NCI-H1436 treated with DMSO at 0.1 percent for 48 hours (cell line): ENCODE measurements around the gene MAPRE2.

Experiments used
- DNase-seq: peaks from one replicate; lab custom pipeline; 2025; lab: John Stamatoyannopoulos, UW

MAPRE2 gene

GRCh38 chr18:35062408-35062807 lies 21.2 kb downstream of the MAPRE2 start:
- DNase-seq, result no peak

DNA sequence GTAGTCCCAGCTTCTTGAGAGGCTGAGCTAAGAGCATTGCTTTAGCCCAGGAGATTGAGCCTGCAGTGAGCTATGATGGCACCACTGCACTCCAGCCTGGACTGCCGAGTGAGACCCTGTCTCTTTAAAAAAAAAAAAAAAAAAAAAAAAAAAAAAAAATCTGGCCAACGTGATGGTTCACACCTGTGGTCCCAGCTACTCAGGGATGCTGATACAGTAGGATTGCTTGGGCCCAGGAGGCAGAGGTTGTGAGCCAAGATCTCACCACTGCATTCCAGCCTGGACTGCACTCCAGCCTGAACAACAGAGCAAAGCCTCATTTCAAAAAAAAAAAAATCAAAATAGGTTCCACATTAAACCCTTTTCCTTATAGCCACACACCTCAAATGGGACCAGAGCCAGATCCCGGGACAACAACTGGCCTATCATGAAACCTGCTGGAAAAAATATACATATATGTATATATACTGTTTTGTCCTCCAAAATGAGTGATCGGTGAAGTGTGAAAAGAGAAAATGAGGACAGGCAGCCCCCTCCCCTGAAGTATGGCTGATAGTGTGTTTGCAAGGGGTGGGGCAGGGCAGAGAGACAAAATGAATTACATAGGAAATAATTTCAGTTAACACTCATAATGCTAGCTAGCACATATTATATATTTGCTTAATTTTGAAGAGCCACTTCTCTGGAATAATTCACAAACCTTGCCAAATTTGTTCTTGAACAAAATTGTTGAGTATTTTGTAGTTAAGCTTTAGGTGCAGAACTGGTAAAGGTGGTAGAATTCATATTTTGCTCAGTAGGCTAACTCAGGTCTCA lies 22.9 kb downstream of the MAPRE2 start:
- no peak for DNase-seq

GRCh38 chr18:35067454-35067853 lies 26.2 kb downstream of the MAPRE2 start:
- no peak for DNase-seq

DNA sequence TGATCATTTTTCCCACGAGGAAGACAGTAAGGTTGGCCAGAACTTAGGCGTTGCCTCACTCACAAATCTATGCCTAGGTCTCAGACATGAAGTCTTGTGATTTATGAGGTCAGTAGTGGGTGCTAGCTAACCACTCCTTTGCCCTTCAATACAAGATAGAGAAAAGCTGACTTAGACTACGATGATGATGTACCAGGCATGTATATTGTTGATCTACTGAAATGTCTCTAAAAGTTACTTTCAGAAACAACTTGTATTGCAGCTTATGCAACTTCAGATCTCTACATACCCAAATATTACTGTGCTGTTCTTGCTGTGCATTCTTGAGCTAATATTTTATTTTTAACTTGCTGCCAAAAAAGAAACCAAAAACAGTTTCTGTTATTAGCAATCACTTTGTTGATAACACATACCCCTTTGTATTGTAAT lies 30.6 kb downstream of the MAPRE2 start:
- no peak for DNase-seq

GRCh38 chr18:35072616-35073015 lies 31.4 kb downstream of the MAPRE2 start:
- DNase-seq, result no peak

GRCh38 chr18:35073186-35074105 lies 32.2 kb downstream of the MAPRE2 start:
- no peak for DNase-seq

DNA sequence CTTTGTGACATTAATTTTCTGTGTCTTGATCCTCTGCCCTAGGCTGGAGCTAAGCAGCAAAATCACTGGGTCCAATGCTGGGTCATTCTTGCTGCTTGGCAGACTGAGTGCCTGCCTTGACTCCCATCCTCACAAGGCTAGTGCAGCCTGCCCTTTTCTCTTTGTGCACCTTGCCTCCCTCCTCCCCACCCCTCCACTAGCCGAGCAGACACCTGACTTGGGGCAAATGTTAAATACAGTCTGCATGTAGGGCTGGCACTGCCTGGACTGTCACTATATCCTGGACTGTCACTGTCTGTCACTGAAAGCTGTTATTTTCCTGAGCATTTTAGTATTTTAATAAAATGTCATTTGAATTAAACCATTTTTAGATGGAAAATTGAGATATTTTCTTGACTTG lies 33.4 kb downstream of the MAPRE2 start:
- DNase-seq, result no peak

DNA sequence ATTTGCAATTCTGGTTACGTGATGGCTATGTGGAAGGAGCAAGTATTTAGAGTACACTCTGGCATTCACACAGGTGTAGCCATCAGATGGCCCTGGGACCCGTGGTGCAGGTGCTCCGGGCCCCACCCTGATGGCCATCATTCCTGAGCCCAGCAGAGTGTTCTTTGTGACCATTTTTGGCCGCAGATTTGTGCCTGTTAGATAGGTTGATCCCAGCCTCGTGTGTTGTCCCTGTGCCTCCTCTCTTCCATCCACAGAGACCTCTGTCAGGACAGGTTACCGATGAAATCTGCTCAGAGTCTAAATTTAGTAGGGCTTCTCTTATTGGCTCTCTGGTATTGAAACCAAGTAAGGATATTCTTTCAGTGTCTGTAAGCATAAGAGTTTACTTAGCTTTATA lies 33.9 kb downstream of the MAPRE2 start:
- DNase-seq, result no peak

DNA sequence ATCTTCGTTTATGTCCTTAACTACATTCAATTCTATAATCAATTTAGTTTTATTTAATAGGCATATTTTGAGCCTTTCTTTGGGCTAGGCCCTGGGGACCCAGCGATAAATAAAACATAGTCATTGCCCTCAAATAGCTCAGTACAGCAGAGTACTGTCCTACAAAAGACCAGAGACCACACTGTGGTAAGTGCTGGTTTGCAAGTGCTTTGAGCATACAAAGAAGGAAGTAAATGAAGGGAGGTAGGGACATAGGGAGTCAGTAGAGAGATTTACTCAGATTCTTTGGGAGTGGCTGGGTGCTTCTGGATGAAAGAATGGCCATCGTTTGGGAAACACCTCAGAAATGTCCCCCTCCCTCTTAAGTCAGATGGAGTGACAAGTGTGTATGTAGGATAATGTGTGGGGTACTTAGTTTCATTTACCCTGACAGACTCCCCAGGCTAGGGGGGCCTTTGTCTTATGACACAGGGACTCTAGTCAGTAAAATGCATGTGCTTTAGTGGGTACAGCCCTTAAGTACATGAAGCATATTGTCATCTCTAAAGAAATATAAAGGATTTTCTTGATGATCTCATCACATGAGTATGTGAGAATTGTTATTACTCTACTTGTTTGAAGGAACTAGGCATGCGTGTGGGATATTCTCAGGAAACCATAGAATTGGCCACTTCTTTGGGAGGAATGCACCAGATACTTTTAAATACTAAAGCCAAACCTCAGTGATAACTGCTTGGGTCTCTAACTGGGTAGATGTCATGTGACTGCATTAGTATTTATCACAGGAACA lies 35.1 kb downstream of the MAPRE2 start:
- DNase-seq, result no peak

DNA sequence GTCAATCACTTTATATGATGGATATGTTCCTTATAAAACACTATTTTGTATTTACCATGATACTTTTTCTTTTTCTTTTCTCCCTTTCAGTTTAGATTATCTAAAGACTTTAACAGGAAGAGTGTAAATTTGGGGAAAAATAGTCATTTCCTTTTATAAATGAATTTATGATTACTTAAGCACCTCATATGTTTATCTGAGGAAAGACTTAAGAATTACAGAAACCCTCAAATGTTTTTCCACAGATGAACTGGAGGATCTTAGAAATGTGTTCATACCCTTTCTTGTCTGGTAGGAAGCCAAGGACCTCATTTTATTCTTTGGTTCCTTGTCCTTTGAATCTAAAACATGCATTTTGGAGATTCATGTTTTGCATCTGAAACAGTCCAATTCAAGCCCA lies 36.7 kb downstream of the MAPRE2 start:
- DNase-seq, result no peak

GRCh38 chr18:35080058-35080457 lies 38.8 kb downstream of the MAPRE2 start:
- DNase-seq, result no peak

GRCh38 chr18:35083174-35083712 lies 42.0 kb downstream of the MAPRE2 start:
- DNase-seq, result no peak

DNA sequence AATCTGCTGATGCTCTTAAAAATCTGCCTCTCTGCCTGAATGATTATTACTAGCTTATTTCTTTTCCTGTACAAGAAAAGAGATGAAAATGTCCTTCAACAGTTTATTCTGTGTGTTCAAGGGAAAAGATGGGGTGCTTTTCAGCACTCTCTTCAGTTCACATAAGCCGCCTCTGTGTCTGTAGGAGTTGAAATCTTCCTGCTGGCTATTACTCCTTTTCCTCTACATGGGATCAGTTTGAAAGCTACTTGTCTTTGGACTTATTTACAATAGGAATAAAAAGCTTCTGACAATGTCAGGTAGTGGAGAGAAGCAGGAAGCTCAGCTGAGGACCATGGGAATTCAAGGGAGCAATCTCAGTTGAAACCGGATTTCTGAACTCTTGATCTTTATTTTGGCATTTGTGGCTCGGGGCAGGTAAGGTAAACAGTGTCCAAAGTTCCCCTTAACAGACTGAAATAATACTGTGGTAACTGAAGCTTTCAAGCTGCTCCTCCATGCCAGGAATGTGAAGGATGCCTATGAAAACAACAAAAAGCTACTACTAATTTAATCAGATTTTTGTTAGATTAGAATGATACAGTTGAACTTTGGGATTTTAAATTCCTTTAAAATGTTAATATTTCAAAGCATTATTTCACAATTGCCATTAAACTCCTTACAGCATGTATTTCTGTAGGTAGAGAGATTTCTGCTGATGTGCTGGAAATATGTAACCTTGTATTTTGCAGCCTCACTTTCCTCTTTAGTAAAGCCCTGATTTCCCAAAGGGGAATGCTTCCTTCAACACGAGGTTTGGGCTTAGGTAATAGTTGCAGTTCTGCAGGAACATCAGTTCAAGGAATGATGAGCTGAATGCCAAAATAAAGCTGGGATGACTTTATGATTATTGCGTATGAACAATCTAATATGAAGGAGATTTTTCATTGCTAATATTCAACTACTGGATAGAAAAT lies 43.6 kb downstream of the MAPRE2 start:
- DNase-seq, result no peak

DNA sequence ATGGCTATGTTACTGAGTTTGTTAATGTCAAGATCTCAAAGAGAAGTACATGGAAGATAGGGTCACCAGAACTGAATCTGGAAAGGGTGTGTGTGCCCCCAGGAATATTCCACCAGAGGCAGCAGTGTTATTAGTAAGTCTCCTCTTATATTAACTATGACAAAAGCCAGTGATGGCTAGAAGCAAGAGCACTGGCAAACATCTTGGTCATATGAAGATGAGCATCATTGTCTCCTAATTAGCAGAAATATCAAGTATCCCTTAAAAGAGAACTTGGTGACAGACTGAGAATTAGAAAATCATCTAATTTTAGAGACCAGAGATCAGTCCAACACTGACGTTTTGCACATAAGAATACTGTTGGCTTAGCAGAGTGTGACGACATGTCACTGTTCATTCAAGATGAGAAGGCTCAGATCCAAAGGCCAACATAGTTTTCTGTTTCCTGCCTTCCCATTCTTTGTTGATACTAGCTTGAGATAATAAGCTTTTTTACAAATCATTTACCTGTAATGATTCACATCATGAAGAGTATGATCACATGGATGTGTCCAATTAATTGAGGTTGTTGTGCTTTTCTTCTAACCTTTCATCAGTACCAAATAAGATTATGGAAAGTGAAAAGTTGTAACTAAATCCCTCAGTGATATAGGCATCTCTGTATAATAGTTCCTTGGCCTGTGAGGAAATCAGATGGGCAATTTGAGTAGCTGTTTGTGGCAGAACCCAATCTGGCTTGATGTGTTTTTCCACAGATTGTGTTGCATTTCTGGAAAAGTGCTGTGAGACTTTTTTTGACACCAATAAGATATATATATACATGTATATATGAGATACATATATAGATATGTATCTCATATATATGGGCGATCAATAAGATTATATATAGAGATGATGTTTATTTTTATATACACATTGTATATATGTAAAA lies 44.5 kb downstream of the MAPRE2 start:
- no peak for DNase-seq

- no peak for DNase-seq
Measured at GRCh38 chr18:35086704-35087103, 45.5 kb downstream of the MAPRE2 start.

DNA sequence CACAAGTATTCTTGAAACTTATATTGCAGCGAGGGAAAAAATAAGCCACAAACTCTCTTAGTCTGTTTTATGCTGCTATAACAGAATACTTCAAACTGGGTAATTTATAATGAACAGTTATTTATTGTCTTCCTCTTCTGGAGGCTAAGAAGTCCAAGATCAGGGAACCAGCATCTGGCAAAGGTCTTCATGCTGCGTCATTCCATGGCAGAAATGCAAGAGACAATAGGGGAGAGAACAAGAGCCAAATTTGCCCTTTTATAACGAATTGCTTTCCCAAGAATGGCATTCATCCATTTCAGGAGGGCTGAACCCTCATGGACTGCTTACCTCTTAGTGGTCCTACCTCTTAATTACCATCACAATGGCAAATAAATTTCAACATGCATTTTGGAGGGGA lies 46.5 kb downstream of the MAPRE2 start:
- DNase-seq, result no peak

- DNase-seq, result no peak
Measured at GRCh38 chr18:35088921-35089320, 47.7 kb downstream of the MAPRE2 start.

DNA sequence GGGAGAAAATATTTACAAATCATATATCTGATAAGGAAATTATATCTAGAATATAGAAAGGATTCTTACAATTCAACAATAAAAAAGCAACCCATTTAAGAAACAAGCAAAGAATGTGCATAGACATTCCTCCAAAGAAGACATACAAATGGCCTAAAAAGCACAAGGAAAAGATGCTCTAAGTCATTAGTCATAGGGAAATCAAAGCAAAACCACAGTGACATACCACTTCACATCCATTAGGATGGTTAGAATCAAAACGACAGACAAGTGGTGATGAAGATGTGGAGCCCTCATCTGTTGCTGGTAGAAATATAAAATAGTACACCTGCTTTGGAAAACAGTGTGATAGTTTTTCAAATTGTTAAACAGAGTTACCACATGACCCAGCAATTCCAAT lies 48.2 kb downstream of the MAPRE2 start:
- no peak for DNase-seq

GRCh38 chr18:35089891-35090550 lies 48.8 kb downstream of the MAPRE2 start:
- DNase-seq, result no peak
